ENCODE results near the gene CEP57L1.
A peak's percentile ranks its signal among the peaks of the same experiment; 100 is the strongest.
"Not testable (repeated sequence)": the region's sequence is repeated elsewhere in the genome, so short reads cannot be mapped to it uniquely, and the experiment has no call there.

CEP57L1 gene

DNA sequence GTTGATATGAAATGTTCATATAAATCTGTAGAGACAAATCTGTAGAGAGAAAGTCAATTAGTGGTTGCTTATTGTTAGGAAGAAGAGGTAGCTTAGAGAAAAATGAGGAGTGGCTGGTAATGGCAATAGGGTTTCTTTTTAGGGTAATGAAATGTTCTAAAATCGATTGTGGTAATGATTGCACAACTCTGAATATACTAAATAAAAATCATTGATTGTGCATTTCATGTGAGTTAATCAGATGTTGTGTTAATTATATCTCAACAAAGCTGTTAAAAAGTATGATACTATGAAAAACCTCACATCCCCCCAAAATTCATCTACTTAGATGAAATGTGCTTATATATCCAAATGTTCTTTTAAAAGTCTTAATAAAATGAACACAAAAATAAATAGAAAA, 84.2 kb downstream of the CEP57L1 start:
- DNase-seq = no peak

DNA sequence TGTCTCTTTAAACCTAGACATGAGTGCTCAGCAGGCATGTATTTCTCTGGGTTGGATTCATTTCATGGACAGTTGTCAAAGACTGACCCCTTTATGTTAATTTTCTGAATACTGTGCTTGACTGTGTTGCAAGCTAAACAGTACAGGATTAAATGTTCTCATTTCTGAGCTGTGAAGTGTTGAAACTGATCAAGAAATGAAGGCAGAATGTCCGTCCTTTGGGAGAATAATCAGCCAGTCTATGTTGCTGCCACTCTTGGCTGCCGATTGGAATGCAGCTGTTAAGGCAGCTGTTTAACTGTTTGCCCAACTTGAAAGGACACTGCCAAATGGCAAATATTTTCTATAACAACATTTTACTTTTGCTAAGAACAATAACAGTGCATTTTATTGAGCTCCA, 87.3 kb downstream of the CEP57L1 start:
- DNase-seq = no peak

- DNase-seq = no peak
Observed at GRCh38 chr6:109183109-109183650, 87.9 kb downstream of the CEP57L1 start.

- no peak for DNase-seq
Observed at GRCh38 chr6:109184638-109185037, 89.3 kb downstream of the CEP57L1 start.

DNA sequence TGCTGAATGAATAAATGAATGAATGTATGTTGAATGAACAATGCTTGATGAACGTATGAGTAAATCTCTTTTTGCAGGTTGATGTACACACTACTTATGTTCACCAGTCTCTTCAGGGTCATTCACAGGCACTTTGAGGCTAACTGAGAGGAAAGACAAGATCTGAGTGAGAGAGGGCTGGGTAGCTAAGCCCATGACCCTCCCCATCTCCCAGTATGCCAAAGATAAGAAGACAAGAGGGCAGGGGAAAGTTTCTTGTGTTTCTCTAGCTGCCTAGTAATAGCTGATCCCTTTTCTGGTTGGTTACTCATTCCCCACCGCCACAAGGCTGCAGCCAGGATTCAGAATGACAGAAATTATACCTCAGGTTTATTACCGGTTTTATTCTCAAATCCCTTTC, 90.7 kb downstream of the CEP57L1 start:
- peak; percentile 8 for DNase-seq

DNA sequence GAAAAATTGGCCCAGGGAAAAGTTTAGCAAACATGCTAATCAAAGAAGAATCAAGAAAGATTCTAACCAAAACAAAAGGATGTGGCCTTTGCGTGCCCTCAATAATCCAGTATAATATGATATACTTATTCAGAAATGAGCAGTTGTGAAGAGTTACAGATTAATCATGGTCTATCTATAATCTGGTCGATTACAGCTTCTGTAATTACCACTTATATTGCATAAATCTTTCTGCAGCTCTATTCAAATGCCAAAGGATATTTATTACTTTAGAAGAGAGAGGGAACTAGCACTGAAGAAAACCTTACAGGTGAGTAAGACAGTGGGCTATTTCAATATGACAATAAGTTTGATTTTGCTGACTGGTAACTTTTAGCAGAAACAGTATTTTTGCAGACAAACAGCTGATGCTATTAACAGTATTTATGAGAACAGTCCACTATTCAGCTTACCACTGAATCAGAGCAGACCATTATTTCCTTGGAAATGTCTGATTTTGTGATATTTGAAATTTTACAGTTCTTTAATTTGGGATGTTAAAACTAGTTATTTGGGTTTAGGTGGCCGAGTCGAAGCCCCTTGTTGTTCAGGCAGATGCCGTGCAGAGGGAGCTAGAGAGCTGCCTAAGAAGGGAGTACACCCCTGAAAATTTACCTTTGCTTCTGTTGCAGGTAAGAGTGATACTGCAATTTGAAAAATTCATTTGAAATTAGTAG, 92.2 kb downstream of the CEP57L1 start:
- DNase-seq = peak; percentile 13

- no peak for DNase-seq
Observed at GRCh38 chr6:109188115-109188411, 92.8 kb downstream of the CEP57L1 start.

GRCh38 chr6:109191368-109191767, 96.1 kb downstream of the CEP57L1 start:
- DNase-seq = not testable (repeated sequence)

GRCh38 chr6:109192865-109193264, 97.6 kb downstream of the CEP57L1 start:
- DNase-seq = no peak

DNA sequence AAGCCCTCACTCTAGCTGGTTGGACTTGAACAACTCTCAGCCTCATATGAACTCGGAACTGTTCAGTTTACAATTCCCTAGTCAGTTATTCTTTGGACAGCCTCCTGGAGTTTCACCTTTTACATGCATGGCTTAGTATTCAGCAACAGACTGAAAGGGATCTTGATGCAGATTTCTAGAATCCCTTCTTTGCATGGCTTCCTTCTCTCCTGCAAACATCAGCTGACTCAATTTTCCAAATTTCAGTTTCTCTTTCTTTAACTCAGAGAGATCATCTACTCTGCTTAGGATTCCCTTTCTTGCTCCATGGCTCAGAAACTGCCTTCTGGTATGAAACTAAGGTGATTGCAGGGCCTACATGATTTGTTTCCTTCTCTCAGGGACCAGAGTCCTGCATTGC, 99.6 kb downstream of the CEP57L1 start:
- no peak for DNase-seq

- DNase-seq = no peak
Observed at GRCh38 chr6:109197061-109197460, 101.8 kb downstream of the CEP57L1 start.

- peak; percentile 24 for DNase-seq
Observed at GRCh38 chr6:109202409-109203264, 107.3 kb downstream of the CEP57L1 start.

DNA sequence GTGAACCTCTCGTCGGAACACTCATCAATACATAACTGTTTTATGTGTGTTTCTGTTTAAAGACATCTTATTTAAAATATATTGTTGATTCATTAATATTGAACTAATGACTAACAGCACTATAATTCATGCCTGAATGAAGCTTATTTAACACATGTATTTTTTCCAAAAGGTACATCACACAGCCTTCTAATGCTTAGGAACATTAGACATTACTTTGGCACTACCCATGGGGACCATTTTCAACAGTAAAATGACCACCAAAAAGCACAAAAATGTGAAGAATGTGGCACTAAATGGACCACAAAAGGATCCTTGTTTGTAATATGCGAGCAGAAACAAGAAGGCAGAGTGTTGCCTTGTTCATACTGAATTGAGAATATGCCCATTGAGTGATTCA, 109.2 kb downstream of the CEP57L1 start:
- no peak for DNase-seq

DNA sequence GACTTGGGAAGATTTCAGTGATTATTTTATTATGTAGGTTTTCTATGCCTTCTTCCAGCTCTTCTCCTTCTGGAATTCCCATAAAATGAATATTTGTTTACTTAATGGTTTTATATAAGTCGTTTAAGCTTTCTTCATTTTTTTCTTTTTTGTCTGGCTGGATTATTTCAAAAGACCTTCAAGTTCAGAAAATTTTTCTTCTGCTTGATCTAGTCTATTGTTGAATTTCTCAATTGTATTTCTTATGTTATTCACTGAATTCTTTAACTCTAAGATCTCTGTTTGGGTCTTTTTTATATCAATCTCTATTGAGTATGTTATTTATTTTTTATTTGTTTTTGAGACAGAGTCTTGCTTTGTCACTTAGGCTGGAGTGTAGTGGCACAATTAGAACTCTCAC, 117.4 kb downstream of the CEP57L1 start:
- DNase-seq = no peak

All from fibroblast of skin of right biceps (primary cell).